OCI-LY1 (cell line): ENCODE measurements around the gene MICOS13.

Experiments
- H2AFZ ChIP-seq: fragments of 200-600 bp; sonication (generic), shearing (Covaris generic); 2 replicates; pipeline ENCODE4 v1.6.0; 2014; ENCODE audit warnings: antibody characterized with exemption, mild to moderate bottlenecking, low read length
- H3F3A ChIP-seq: fragments of 200-600 bp; sonication (generic), shearing (Covaris generic); 2 replicates; pipeline ENCODE4 v1.6.0; 2014; ENCODE audit warnings: mild to moderate bottlenecking, antibody characterized with exemption, low read length, moderate library complexity; ENCODE audit not compliant: insufficient read depth
- H3K27ac ChIP-seq: fragments of 200-600 bp; sonication (generic); 2 replicates; pipeline ENCODE4 v1.5.1; 2014; ENCODE audit warnings: low read length, mixed run types, mild to moderate bottlenecking, low read depth; ENCODE audit not compliant: poor library complexity, severe bottlenecking
- H3K27me3 ChIP-seq: fragments of 200-600 bp; sonication (generic); 2 replicates; pipeline ENCODE4 v1.6.0; 2014; ENCODE audit warnings: antibody characterized with exemption, mild to moderate bottlenecking, low read length, moderate library complexity; ENCODE audit not compliant: insufficient read depth
- H3K36me3 ChIP-seq: fragments of 200-600 bp; sonication (generic); 2 replicates; pipeline ENCODE4 v1.6.1; 2014; ENCODE audit warnings: mild to moderate bottlenecking, antibody characterized with exemption, low read length, moderate library complexity, mixed read lengths; ENCODE audit not compliant: insufficient read depth
- H3K4me1 ChIP-seq: fragments of 200-600 bp; sonication (generic); 2 replicates; pipeline ENCODE4 v1.5.1; 2014; ENCODE audit warnings: mild to moderate bottlenecking, low read length, moderate library complexity; ENCODE audit not compliant: insufficient read depth, severe bottlenecking
- H3K4me2 ChIP-seq: fragments of 200-600 bp; sonication (generic), shearing (Covaris generic); 2 replicates; pipeline ENCODE4 v1.6.1; 2014; ENCODE audit warnings: low read length
- H3K4me3 ChIP-seq: fragments of 200-600 bp; sonication (generic); 2 replicates; pipeline ENCODE4 v1.5.1; 2014; ENCODE audit warnings: low read length, low read depth, mild to moderate bottlenecking, mixed read lengths; ENCODE audit not compliant: poor library complexity, severe bottlenecking
- H3K79me2 ChIP-seq: fragments of 200-600 bp; shearing (Covaris generic); 2 replicates; pipeline ENCODE4 v1.6.1; 2016; ENCODE audit warnings: mixed run types, low read length, mixed read lengths; ENCODE audit not compliant: insufficient read depth
- H3K9ac ChIP-seq: fragments of 200-600 bp; sonication (generic), shearing (Covaris generic); 2 replicates; pipeline ENCODE4 v1.6.1; 2014; ENCODE audit warnings: mild to moderate bottlenecking, low read length, mixed read lengths
- H3K9me2 ChIP-seq: fragments of 200-600 bp; sonication (generic), shearing (Covaris generic); 2 replicates; pipeline ENCODE4 v1.6.1; 2014; ENCODE audit warnings: low read depth, mild to moderate bottlenecking, low read length, mixed read lengths
- H3K9me3 ChIP-seq: fragments of 200-600 bp; shearing (Covaris generic); 2 replicates; pipeline ENCODE4 v1.6.1; 2014; ENCODE audit warnings: low read length, mixed read lengths
- H4K20me1 ChIP-seq: fragments of 200-600 bp; sonication (generic), shearing (Covaris generic); 2 replicates; pipeline ENCODE4 v1.6.0; 2016; ENCODE audit warnings: mild to moderate bottlenecking, low read length; ENCODE audit not compliant: insufficient read depth
- EZH2 ChIP-seq: fragments of 200-600 bp; sonication (generic), shearing (Covaris generic); IDR thresholded peaks from 2 replicates; pipeline ENCODE4 v1.8.0; 2017; ENCODE audit warnings: borderline replicate concordance, mixed run types, mild to moderate bottlenecking, antibody characterized with exemption, low read length, moderate library complexity, mixed read lengths
- TF ChIP-seq, protein P1 (sequence below): fragments of 200-600 bp; sonication (generic), shearing (Covaris generic); IDR thresholded peaks from 2 replicates; pipeline ENCODE4 v1.5.1; 2017; ENCODE audit warnings: mild to moderate bottlenecking, antibody characterized with exemption, low read length, moderate library complexity, mixed read lengths

Gene MICOS13

DNA sequence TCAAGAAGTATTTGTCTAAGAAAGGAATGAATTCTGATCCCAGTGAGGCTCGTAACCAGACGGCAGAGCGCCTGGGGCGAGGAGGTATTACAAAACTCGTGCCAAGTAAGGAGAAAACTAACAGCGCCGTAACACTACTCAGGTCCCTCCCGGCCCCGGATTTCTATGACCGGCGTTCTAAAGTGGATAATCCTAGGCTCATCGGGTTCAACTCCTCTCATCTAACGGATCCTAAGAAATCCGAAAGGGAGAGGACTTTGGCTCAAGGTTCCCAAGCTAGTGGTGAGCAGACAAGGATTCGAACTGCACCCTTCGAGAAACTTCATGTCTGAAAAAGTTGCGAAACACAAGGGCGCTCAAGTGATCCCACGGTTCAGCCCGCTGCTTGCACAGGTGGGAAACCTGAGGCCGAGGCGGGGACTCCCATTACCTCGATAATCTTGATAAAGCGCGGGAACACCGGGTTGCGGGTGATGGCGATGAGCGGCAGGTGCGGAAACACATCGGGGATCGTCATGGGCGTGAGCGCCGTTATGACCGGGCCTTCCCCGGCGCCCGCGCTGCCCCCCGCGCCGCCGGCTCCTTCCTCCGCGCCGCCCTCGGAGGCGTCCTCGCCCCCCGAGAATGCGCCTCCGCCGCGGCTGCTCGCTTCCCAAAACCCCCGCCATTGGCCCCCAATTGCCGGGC is 39.1 kb upstream of the MICOS13 start:
- no peak overlapping the region for H2AFZ ChIP-seq

DNA sequence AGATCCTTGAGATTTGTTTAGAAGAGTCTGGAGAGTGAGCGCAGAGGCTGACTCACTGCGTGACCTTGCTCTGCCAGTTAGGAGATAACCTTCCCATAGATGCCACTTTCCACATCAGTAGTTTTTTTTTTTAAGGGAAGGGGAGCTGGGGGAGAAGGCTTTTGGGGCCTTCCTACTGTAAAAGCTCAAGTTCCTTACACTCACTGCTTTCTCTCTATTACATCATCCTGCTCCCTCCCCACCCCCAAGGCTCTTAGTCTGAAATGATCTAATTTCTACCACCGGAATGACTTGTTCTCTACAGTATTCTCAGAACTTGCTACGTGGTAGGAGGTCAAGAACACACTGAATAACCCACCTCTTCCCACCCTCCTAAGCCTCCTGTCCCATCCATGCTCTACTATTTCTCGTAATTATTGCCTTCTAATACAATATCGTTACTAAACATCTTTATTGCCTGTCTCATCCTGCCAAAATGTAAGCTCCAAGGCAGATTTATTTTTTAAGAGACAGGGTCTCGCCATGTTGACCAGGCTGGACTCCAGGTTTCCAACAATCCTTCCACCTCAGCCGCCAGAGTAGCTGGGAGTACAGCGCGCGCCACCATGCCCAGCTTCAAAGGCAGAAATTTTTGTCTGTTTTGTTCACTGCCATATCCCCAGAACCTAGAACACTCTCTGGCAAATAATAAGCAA is 38.4 kb upstream of the MICOS13 start:
- Histone ChIP-seq H3K9me3 (no peaks in the 10 kb centered on the region), H3K27me3 (no peaks in the 10 kb centered on the region), H3K9me2 (no peaks in the 10 kb centered on the region), H2AFZ (no peak overlapping the region), H3K9ac (peak overlapping the region; percentile 83), H3K4me2 (peak overlapping the region; percentile 93), H3K27ac (peak overlapping the region; percentile 90), H3K4me3 (peak overlapping the region; percentile 77), H3K36me3 (peaks cover 26% of the 10 kb centered on the region), H4K20me1 (no peaks in the 10 kb centered on the region; the same call in 1 of the 2 replicates), H3F3A (no peaks in the 10 kb centered on the region), H3K4me1 (peaks cover 30% of the 10 kb centered on the region), H3K79me2 (peaks cover 45% of the 10 kb centered on the region)
- no peak for TF ChIP-seq EZH2
- TF ChIP-seq, protein P1, sequence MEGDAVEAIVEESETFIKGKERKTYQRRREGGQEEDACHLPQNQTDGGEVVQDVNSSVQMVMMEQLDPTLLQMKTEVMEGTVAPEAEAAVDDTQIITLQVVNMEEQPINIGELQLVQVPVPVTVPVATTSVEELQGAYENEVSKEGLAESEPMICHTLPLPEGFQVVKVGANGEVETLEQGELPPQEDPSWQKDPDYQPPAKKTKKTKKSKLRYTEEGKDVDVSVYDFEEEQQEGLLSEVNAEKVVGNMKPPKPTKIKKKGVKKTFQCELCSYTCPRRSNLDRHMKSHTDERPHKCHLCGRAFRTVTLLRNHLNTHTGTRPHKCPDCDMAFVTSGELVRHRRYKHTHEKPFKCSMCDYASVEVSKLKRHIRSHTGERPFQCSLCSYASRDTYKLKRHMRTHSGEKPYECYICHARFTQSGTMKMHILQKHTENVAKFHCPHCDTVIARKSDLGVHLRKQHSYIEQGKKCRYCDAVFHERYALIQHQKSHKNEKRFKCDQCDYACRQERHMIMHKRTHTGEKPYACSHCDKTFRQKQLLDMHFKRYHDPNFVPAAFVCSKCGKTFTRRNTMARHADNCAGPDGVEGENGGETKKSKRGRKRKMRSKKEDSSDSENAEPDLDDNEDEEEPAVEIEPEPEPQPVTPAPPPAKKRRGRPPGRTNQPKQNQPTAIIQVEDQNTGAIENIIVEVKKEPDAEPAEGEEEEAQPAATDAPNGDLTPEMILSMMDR: no peak

More for the DNA sequence above, 39.1 kb upstream of the MICOS13 start:
- H3K36me3 ChIP-seq: peaks cover 21% of the 10 kb centered on the region
- H3K79me2 ChIP-seq: peaks cover 45% of the 10 kb centered on the region
- no peaks in the 10 kb centered on the region for H3F3A ChIP-seq
- TF ChIP-seq, protein P1: no peak
- H3K4me3 ChIP-seq: peak overlapping the region; percentile 77
- peak overlapping the region; percentile 93 for H3K4me2 ChIP-seq
- H4K20me1 ChIP-seq: no peaks in the 10 kb centered on the region; the same call in 1 of the 2 replicates
- H3K9me2 ChIP-seq: no peaks in the 10 kb centered on the region
- peak overlapping the region; percentile 90 for H3K27ac ChIP-seq
- peaks cover 30% of the 10 kb centered on the region for H3K4me1 ChIP-seq
- H3K9ac ChIP-seq: peak overlapping the region; percentile 83
- no peaks in the 10 kb centered on the region for H3K9me3 ChIP-seq
- H3K27me3 ChIP-seq: no peaks in the 10 kb centered on the region

- Histone ChIP-seq H3K4me1 (peaks cover 30% of the 10 kb centered on the region), H3K36me3 (peaks cover 32% of the 10 kb centered on the region), H3K9me2 (no peaks in the 10 kb centered on the region), H3K9ac (peak overlapping the region; percentile 83), H3K4me2 (peak overlapping the region; percentile 93), H3K79me2 (peaks cover 45% of the 10 kb centered on the region), H3F3A (no peaks in the 10 kb centered on the region), H3K27ac (peak overlapping the region; percentile 42), H4K20me1 (no peaks in the 10 kb centered on the region; the same call in 1 of the 2 replicates), H2AFZ (no peak overlapping the region), H3K9me3 (no peaks in the 10 kb centered on the region), H3K4me3 (peak overlapping the region; percentile 77), H3K27me3 (no peaks in the 10 kb centered on the region)
- no peak for TF ChIP-seq EZH2
- TF ChIP-seq, protein P1: no peak
These were observed 37.8 kb upstream of the MICOS13 start for GRCh38 chr19:5718037-5718578.
